ENCODE results near the gene CDH2.

CDH2 gene

GRCh38 chr18:28126768-28127167 is 50.2 kb downstream of the CDH2 start:
- DNase-seq, result no peak

- DNase-seq, result no peak
Observed at GRCh38 chr18:28125051-28125450, 51.9 kb downstream of the CDH2 start.

- DNase-seq, result no peak
Observed at GRCh38 chr18:28124131-28125029, 52.5 kb downstream of the CDH2 start.

GRCh38 chr18:28123401-28124030 is 53.4 kb downstream of the CDH2 start:
- no peak for DNase-seq

GRCh38 chr18:28120828-28121515 is 56.0 kb downstream of the CDH2 start:
- no peak for DNase-seq

- no peak for DNase-seq
Observed at GRCh38 chr18:28116461-28116860, 60.5 kb downstream of the CDH2 start.

- no peak for DNase-seq
Observed at GRCh38 chr18:28115149-28115550, 61.8 kb downstream of the CDH2 start.

- no peak for DNase-seq
Observed at GRCh38 chr18:28114472-28114871, 62.5 kb downstream of the CDH2 start.

- DNase-seq, result no peak
Observed at GRCh38 chr18:28113271-28114029, 63.5 kb downstream of the CDH2 start.

- no peak for DNase-seq
Observed at GRCh38 chr18:28112056-28112470, 64.9 kb downstream of the CDH2 start.

- DNase-seq, result no peak
Observed at GRCh38 chr18:28110924-28111323, 66.0 kb downstream of the CDH2 start.

- no peak for DNase-seq
Observed at GRCh38 chr18:28109781-28110560, 67.0 kb downstream of the CDH2 start.

GRCh38 chr18:28108814-28109213 is 68.1 kb downstream of the CDH2 start:
- DNase-seq, result no peak

- DNase-seq, result no peak
Observed at GRCh38 chr18:28108254-28108653, 68.7 kb downstream of the CDH2 start.

GRCh38 chr18:28099237-28099636 is 77.7 kb downstream of the CDH2 start:
- DNase-seq, result no peak

- no peak for DNase-seq
Observed at GRCh38 chr18:28095631-28096030, 81.3 kb downstream of the CDH2 start.

- DNase-seq, result no peak
Observed at GRCh38 chr18:28095041-28095440, 81.9 kb downstream of the CDH2 start.

GRCh38 chr18:28091197-28091596 is 85.7 kb downstream of the CDH2 start:
- DNase-seq, result no peak

GRCh38 chr18:28088477-28088876 is 88.5 kb downstream of the CDH2 start:
- DNase-seq, result no peak

- no peak for DNase-seq
Observed at GRCh38 chr18:28086670-28087552, 90.0 kb downstream of the CDH2 start.

- no peak for DNase-seq
Observed at GRCh38 chr18:28081516-28081915, 95.4 kb downstream of the CDH2 start.
